Endothelial cell of umbilical vein (primary cell): ENCODE measurements around the gene SPEM2. TPM values are rescaled to one million over a fixed set of nuclear protein-coding genes. Genes with fewer than 3 reads are reported as not detected.

ENCODE experiments used
- BruUV-seq: library from RNA; stranded (reverse); fragments of 400-500 nt; replicated peaks from 2 replicates; lab custom pipeline; 2021; lab: Mats Ljungman, UMichigan
- CTCF ChIA-PET: fragments of 300-600, 350-600 bp; sonication (Branson Sonifier 250); formaldehyde crosslinking; loops from one replicate; lab custom pipeline; 2021; ENCODE audit warnings: antibody characterized with exemption, inconsistent platforms; lab: Charles Lee
- POLR2A ChIA-PET: fragments of 300-600, 350-600 bp; sonication (Branson Sonifier 250); formaldehyde crosslinking; loops from one replicate; lab custom pipeline; 2021; ENCODE audit warnings: antibody characterized with exemption, inconsistent platforms; lab: Charles Lee
- DNase-seq: peaks from one replicate; pipeline ENCODE4 v3.0.0-alpha.2; 2011; ENCODE audit warnings: low read depth, low spot score
- FAIRE-seq: peaks from 2 replicates; lab custom pipeline; 2011; peaks lifted over from hg19 to GRCh38; lab: Jason Lieb, UNC
- H2AFZ ChIP-seq: 2 replicates; pipeline ENCODE4 v1.6.0; 2012; ENCODE audit warnings: low read depth, low read length, control low read depth, inconsistent platforms
- H3K27ac ChIP-seq: 2 replicates; pipeline ENCODE4 v1.5.1; 2011; ENCODE audit warnings: low read depth, mild to moderate bottlenecking, control low read depth, low read length, moderate library complexity; ENCODE audit not compliant: insufficient read depth
- H3K27me3 ChIP-seq, 2 experiments: 2 replicates each; pipeline versions ENCODE4 v1.6.0 to v1.6.1; 2011; ENCODE audit warnings: low read length in 2 of 2, mixed read lengths in 1 of 2; ENCODE audit not compliant: control insufficient read depth in 2 of 2, insufficient read depth in 2 of 2
- H3K36me3 ChIP-seq, 2 experiments: 2 replicates in 1 of 2; 3 replicates in 1 of 2; pipeline ENCODE4 v1.5.1; 2011; ENCODE audit warnings: low read length in 2 of 2, mild to moderate bottlenecking in 1 of 2, moderate library complexity in 1 of 2; ENCODE audit not compliant: control insufficient read depth in 2 of 2, insufficient read depth in 2 of 2; ENCODE audit errors: extremely low read depth in 1 of 2
- H3K4me1 ChIP-seq: 3 replicates; pipeline ENCODE4 v1.5.1; 2011; ENCODE audit warnings: mild to moderate bottlenecking, low read length; ENCODE audit not compliant: control insufficient read depth, insufficient read depth; ENCODE audit errors: extremely low read depth
- H3K4me2 ChIP-seq: 2 replicates; pipeline ENCODE4 v1.6.1; 2011; ENCODE audit warnings: low read length, control low read depth, mixed read lengths; ENCODE audit not compliant: insufficient read depth
- H3K4me3 ChIP-seq, 3 experiments: fragments of 200-600 bp in 1 of 3; sonication (generic), shearing (Covaris generic) in 1 of 3; replicated peaks in 1 of 3; 2 replicates each; pipeline ENCODE4 v1.5.1; 2011 to 2016; ENCODE audit warnings: control low read depth in 3 of 3, low read length in 3 of 3, mild to moderate bottlenecking in 2 of 3, inconsistent platforms in 1 of 3, low read depth in 1 of 3, moderate library complexity in 1 of 3; ENCODE audit not compliant: insufficient read depth in 1 of 3
- H3K79me2 ChIP-seq: 2 replicates; pipeline ENCODE4 v1.6.0; 2012; ENCODE audit warnings: low read length, inconsistent platforms; ENCODE audit not compliant: control insufficient read depth, insufficient read depth
- H3K9ac ChIP-seq: replicated peaks from 2 replicates; pipeline ENCODE3; 2011; ENCODE audit warnings: low read length, control low read depth; ENCODE audit not compliant: insufficient read depth; ENCODE audit errors: extremely low read depth
- H3K9me1 ChIP-seq: replicated peaks from 3 replicates; pipeline ENCODE4 v1.6.0; 2011; ENCODE audit warnings: mild to moderate bottlenecking, low read length; ENCODE audit not compliant: control insufficient read depth, insufficient read depth; ENCODE audit errors: extremely low read depth
- H3K9me3 ChIP-seq: replicated peaks from 2 replicates; pipeline ENCODE4 v1.5.1; 2012; ENCODE audit warnings: low read length, inconsistent platforms; ENCODE audit not compliant: control insufficient read depth, insufficient read depth
- H4K20me1 ChIP-seq: replicated peaks from 2 replicates; pipeline ENCODE3; 2011; ENCODE audit warnings: mild to moderate bottlenecking, low read length; ENCODE audit not compliant: control insufficient read depth, insufficient read depth; ENCODE audit errors: extremely low read depth
- EZH2 ChIP-seq: IDR thresholded peaks from 2 replicates; pipeline ENCODE4 v1.6.1; 2012; ENCODE audit warnings: borderline replicate concordance, low read depth, mild to moderate bottlenecking, moderate library complexity, low read length, inconsistent platforms; ENCODE audit not compliant: severe bottlenecking
- FOS ChIP-seq: IDR thresholded peaks from 2 replicates; pipeline ENCODE4 v1.6.1; 2011; ENCODE audit warnings: mild to moderate bottlenecking, low read length, moderate library complexity, borderline replicate concordance; ENCODE audit not compliant: insufficient read depth
- GATA2 ChIP-seq: IDR thresholded peaks from 2 replicates; pipeline ENCODE4 v1.7.0; 2011; ENCODE audit warnings: low read depth, mild to moderate bottlenecking, moderate library complexity, mixed read lengths, low read length; ENCODE audit not compliant: insufficient read length, insufficient read depth
- JUN ChIP-seq: IDR thresholded peaks from 2 replicates; pipeline ENCODE4 v1.6.1; 2011; ENCODE audit warnings: borderline replicate concordance, low read depth; ENCODE audit not compliant: insufficient read length, insufficient read depth
- MYC ChIP-seq: IDR thresholded peaks from one replicate; pipeline ENCODE4 v1.6.1; 2011; ENCODE audit warnings: mild to moderate bottlenecking, low read depth, low read length
- POLR2A ChIP-seq: IDR thresholded peaks from 2 replicates; pipeline ENCODE4 v1.6.1; 2012; ENCODE audit warnings: low read depth, mild to moderate bottlenecking, control low read depth, low read length
- POLR2AphosphoS5 ChIP-seq: IDR thresholded peaks from 2 replicates; pipeline ENCODE4 v1.6.1; 2012; ENCODE audit warnings: low read depth, mild to moderate bottlenecking, control low read depth, low read length, moderate library complexity; ENCODE audit not compliant: insufficient read depth
- dilution Hi-C: fragments of 300-500 bp; cut with MboI; formaldehyde crosslinking; loops from one replicate; pipeline ENCODE4 v1.15.0; 2019; ENCODE audit warnings: low sequenced_read_pairs; ENCODE audit not compliant: extremely low pct_ligation_motif_present
- intact Hi-C: fragments of 100-400 bp; cut with micrococcal nuclease; formaldehyde crosslinking; loops from one replicate; pipeline ENCODE4 v1.10.0; 2022
- polyA plus RNA-seq, 4 experiments: library from polyadenylated mRNA; depleted of rRNA in 3 of 4; stranded (reverse) in 3 of 4; unstranded in 1 of 4; fragments of >200 nt; gene quantifications; 2 replicates each; pipeline versions ENCODE4 v1.2.1 to v1.2.3, GENCODE V29; 2011 to 2012; ENCODE audit warnings: missing spikeins in 1 of 4
- total RNA-seq: library from RNA; stranded (reverse); gene quantifications from 2 replicates; pipeline ENCODE4 v1.2.3, GENCODE V29; 2021
- TF ChIP-seq, protein P1 (sequence below): IDR thresholded peaks from 2 replicates; pipeline ENCODE4 v1.6.1; 2011; ENCODE audit not compliant: insufficient read depth, insufficient read length
- TF ChIP-seq, protein P2 (sequence below), 2 donors: IDR thresholded peaks; 1 replicate in 1 of 2; 2 replicates in 1 of 2; pipeline ENCODE4 v1.5.1; 2011; ENCODE audit warnings: low read length in 2 of 2, mild to moderate bottlenecking in 2 of 2, moderate library complexity in 2 of 2, control low read depth in 1 of 2, inconsistent platforms in 1 of 2, low read depth in 1 of 2; ENCODE audit not compliant: insufficient read depth in 1 of 2; ENCODE audit errors: extremely low read depth in 1 of 2

SPEM2 gene
- total and polyA plus RNA-seq, 2 donors (not counting 3 experiments of a cell fraction or from before 2014, with no cell fraction given) = not detected

DNA sequence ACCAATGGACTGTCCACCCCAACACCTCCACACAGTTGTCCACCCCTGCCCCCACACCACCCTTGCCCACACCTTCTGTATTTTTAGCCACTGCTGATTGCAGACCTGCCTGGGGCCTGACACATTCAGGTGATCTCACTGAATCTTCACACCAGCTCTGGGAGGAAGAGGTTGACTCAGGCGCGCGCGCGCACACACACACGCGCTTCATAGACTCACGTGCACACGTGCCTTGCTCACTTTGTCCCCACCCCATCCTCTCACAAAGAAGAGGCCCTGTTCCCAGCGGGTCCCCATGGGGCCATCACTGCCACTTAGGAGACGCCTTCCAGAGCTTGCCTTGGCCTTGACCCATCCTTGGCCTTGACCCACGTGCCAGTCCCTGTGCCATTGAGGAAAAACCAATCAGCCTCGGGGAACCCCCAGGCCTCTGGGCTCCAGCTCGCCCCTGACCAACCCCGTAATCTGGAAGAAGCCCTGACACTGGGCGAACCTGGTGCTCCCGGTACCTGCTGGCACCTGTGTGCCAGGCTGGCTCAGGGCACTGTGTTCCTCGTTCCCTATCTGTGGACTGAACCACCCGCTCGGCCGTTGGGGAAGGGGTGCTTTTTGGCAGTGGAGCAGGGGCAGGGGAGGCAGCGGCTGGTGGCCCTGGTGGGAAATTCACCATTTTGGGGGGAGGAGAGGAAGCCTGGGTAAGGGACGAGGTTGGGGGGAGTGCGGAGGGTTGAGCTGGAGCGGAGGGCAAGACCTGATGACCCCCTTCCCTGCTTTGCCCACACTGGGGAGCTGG is 14.6 kb upstream of the SPEM2 start:
- TF ChIP-seq POLR2AphosphoS5 = no peak
- no peak for TF ChIP-seq MYC
- TF ChIP-seq, protein P1, sequence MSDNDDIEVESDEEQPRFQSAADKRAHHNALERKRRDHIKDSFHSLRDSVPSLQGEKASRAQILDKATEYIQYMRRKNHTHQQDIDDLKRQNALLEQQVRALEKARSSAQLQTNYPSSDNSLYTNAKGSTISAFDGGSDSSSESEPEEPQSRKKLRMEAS = no peak
- TF ChIP-seq, protein P2, sequence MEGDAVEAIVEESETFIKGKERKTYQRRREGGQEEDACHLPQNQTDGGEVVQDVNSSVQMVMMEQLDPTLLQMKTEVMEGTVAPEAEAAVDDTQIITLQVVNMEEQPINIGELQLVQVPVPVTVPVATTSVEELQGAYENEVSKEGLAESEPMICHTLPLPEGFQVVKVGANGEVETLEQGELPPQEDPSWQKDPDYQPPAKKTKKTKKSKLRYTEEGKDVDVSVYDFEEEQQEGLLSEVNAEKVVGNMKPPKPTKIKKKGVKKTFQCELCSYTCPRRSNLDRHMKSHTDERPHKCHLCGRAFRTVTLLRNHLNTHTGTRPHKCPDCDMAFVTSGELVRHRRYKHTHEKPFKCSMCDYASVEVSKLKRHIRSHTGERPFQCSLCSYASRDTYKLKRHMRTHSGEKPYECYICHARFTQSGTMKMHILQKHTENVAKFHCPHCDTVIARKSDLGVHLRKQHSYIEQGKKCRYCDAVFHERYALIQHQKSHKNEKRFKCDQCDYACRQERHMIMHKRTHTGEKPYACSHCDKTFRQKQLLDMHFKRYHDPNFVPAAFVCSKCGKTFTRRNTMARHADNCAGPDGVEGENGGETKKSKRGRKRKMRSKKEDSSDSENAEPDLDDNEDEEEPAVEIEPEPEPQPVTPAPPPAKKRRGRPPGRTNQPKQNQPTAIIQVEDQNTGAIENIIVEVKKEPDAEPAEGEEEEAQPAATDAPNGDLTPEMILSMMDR (IDR thresholded peaks at IDR 0.05; ENCODE audit: extremely low read depth in 1 of 2, insufficient read depth in 1 of 2, low read depth in 1 of 2, low read length in 2 of 2) = no peak
- no peak for TF ChIP-seq GATA2
- no peak for TF ChIP-seq EZH2
- no peak for TF ChIP-seq FOS
- TF ChIP-seq POLR2A = no peak
- no peak for TF ChIP-seq JUN
- Histone ChIP-seq H3K9ac (no peak overlapping the region), H3K9me1 (no peaks in the 10 kb centered on the region), H3K4me1 (no peaks in the 10 kb centered on the region), H3K79me2 (no peaks in the 10 kb centered on the region), H3K27ac (no peak overlapping the region), H2AFZ (no peak overlapping the region), H3K9me3 (no peaks in the 10 kb centered on the region), H3K27me3 (no peaks in the 10 kb centered on the region), H4K20me1 (no peaks in the 10 kb centered on the region), H3K4me3 (no peak overlapping the region), H3K36me3 (peaks cover 0 to 17% of the 10 kb centered on the region in 2 experiments), H3K4me2 (no peak overlapping the region)
- ChIA-PET CTCF (no interaction called here), POLR2A (no interaction called here)
- FAIRE-seq (no peak), DNase-seq (no peak)
- dilution Hi-C loops = no loop called here
- BruUV-seq = no TSS peak
- intact Hi-C loops = no loop called here
